HG03135 (cell line): ENCODE data around the gene BRAF.
"Not testable (repeated sequence)": the region's sequence is repeated elsewhere in the genome, so short reads cannot be mapped to it uniquely, and the experiment has no call there.

ENCODE experiments used
- ATAC-seq: cut with Tn5 transposase; IDR thresholded peaks from one replicate; pipeline ENCODE4 v1.9.1; 2021; ENCODE audit warnings: mild to moderate bottlenecking, moderate library complexity; ENCODE audit not compliant: unreplicated experiment

The BRAF gene

GRCh38 chr7:140920745-140921144 is 4.0 kb downstream of the BRAF start:
- ATAC-seq, result no peak

GRCh38 chr7:140918236-140918635 is 6.5 kb downstream of the BRAF start:
- ATAC-seq, result no peak

- ATAC-seq, result no peak
Observed at GRCh38 chr7:140917258-140917657, 7.5 kb downstream of the BRAF start.

GRCh38 chr7:140915935-140916555 is 8.7 kb downstream of the BRAF start:
- no peak for ATAC-seq

GRCh38 chr7:140914083-140914482 is 10.6 kb downstream of the BRAF start:
- ATAC-seq, result no peak

- not testable (repeated sequence) for ATAC-seq
Observed at GRCh38 chr7:140913596-140913928, 11.2 kb downstream of the BRAF start.

GRCh38 chr7:140911746-140912145 is 13.0 kb downstream of the BRAF start:
- no peak for ATAC-seq

- ATAC-seq, result no peak
Observed at GRCh38 chr7:140909476-140910161, 15.1 kb downstream of the BRAF start.

- ATAC-seq, result no peak
Observed at GRCh38 chr7:140908361-140908760, 16.4 kb downstream of the BRAF start.

- ATAC-seq, result no peak
Observed at GRCh38 chr7:140903741-140904480, 20.8 kb downstream of the BRAF start.

- ATAC-seq, result peak; percentile 83
Observed at GRCh38 chr7:140902303-140902953, 22.3 kb downstream of the BRAF start.

- no peak for ATAC-seq
Observed at GRCh38 chr7:140901941-140902302, 22.8 kb downstream of the BRAF start.

- ATAC-seq, result no peak
Observed at GRCh38 chr7:140899883-140900282, 24.8 kb downstream of the BRAF start.

GRCh38 chr7:140898786-140899536 is 25.8 kb downstream of the BRAF start:
- ATAC-seq, result no peak

- ATAC-seq, result no peak
Observed at GRCh38 chr7:140896996-140897395, 27.7 kb downstream of the BRAF start.

- ATAC-seq, result no peak
Observed at GRCh38 chr7:140889645-140890044, 35.1 kb downstream of the BRAF start.

GRCh38 chr7:140889150-140889549 is 35.6 kb downstream of the BRAF start:
- ATAC-seq, result no peak

- ATAC-seq, result no peak
Observed at GRCh38 chr7:140888087-140888486, 36.6 kb downstream of the BRAF start.

- ATAC-seq, result no peak
Observed at GRCh38 chr7:140885735-140886334, 38.9 kb downstream of the BRAF start.

- ATAC-seq, result no peak
Observed at GRCh38 chr7:140883378-140883777, 41.4 kb downstream of the BRAF start.

- ATAC-seq, result not testable (repeated sequence)
Observed at GRCh38 chr7:140882834-140883233, 41.9 kb downstream of the BRAF start.
